ENCODE data around the gene TMEM232. TPM values are rescaled to one million over a fixed set of nuclear protein-coding genes. Genes with fewer than 3 reads are reported as not detected.

TMEM232 gene
- polyA plus RNA-seq, 1 donor (not counting 4 experiments of a cell fraction or from before 2014, with no cell fraction given), result 1.00 TPM

GRCh38 chr5:110458313-110458712, 268.2 kb downstream of the TMEM232 start:
- H3K27ac ChIP-seq (ENCODE audit: control insufficient read depth, insufficient read depth, low read length), result no peak overlapping the region
- H3K9ac ChIP-seq (ENCODE audit: control insufficient read depth, extremely low read depth, insufficient read depth, low read length), result no peak overlapping the region
- no peaks in the 10 kb centered on the region for H3K27me3 ChIP-seq (ENCODE audit: control insufficient read depth, extremely low read depth, insufficient read depth, low read length)
- H3K36me3 ChIP-seq (ENCODE audit: control insufficient read depth in 2 of 2, extremely low read depth in 1 of 2, insufficient read depth in 2 of 2, low read length in 2 of 2), result no peaks in the 10 kb centered on the region
- no peak overlapping the region for H3K4me2 ChIP-seq (ENCODE audit: control insufficient read depth, extremely low read depth, insufficient read depth, low read depth, low read length)
- H3K79me2 ChIP-seq (ENCODE audit: control insufficient read depth, insufficient read depth, low read length), result no peaks in the 10 kb centered on the region
- H3K4me1 ChIP-seq (ENCODE audit: control insufficient read depth, extremely low read depth, insufficient read depth, low read length), result no peaks in the 10 kb centered on the region
- H3K9me3 ChIP-seq (ENCODE audit: control insufficient read depth, low read depth, low read length), result no peaks in the 10 kb centered on the region
- no peak overlapping the region for H3K4me3 ChIP-seq (ENCODE audit: control insufficient read depth in 2 of 3, extremely low read depth in 1 of 3, insufficient read depth in 2 of 3, low read depth in 1 of 3, low read length in 3 of 3)
- FAIRE-seq (no peak), DNase-seq (ENCODE audit: low read depth, low spot score) (no peak)
- H4K20me1 ChIP-seq (ENCODE audit: control insufficient read depth, extremely low read depth, insufficient read depth, low read length), result no peaks in the 10 kb centered on the region
- dilution Hi-C loops (cut with MboI; ENCODE audit: extremely low pct_ligation_motif_present, low sequenced_read_pairs), result no loop called here
- no peaks in the 10 kb centered on the region for H3K9me1 ChIP-seq (ENCODE audit: control insufficient read depth, extremely low read depth, insufficient read depth, low read length)
- TF ChIP-seq, protein P1, sequence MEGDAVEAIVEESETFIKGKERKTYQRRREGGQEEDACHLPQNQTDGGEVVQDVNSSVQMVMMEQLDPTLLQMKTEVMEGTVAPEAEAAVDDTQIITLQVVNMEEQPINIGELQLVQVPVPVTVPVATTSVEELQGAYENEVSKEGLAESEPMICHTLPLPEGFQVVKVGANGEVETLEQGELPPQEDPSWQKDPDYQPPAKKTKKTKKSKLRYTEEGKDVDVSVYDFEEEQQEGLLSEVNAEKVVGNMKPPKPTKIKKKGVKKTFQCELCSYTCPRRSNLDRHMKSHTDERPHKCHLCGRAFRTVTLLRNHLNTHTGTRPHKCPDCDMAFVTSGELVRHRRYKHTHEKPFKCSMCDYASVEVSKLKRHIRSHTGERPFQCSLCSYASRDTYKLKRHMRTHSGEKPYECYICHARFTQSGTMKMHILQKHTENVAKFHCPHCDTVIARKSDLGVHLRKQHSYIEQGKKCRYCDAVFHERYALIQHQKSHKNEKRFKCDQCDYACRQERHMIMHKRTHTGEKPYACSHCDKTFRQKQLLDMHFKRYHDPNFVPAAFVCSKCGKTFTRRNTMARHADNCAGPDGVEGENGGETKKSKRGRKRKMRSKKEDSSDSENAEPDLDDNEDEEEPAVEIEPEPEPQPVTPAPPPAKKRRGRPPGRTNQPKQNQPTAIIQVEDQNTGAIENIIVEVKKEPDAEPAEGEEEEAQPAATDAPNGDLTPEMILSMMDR (optimal IDR thresholded peaks at IDR 0.05 in 1 of 3, IDR thresholded peaks at IDR 0.05 in 1 of 3, conservative IDR thresholded peaks at IDR 0.05 in 1 of 3; ENCODE audit: extremely low read depth in 1 of 3, insufficient read depth in 2 of 3, low read length in 3 of 3), result no peak
- TF ChIP-seq EZH2 (IDR thresholded peaks at IDR 0.05; ENCODE audit: low read length), result no peak
- no peak overlapping the region for H2AFZ ChIP-seq (ENCODE audit: control insufficient read depth, low read length)

- Histone ChIP-seq H3K9me1 (ENCODE audit: control insufficient read depth, extremely low read depth, insufficient read depth, low read length) (no peaks in the 10 kb centered on the region), H3K36me3 (ENCODE audit: control insufficient read depth in 2 of 2, extremely low read depth in 1 of 2, insufficient read depth in 2 of 2, low read length in 2 of 2) (no peaks in the 10 kb centered on the region), H3K4me1 (ENCODE audit: control insufficient read depth, extremely low read depth, insufficient read depth, low read length) (no peaks in the 10 kb centered on the region), H3K4me3 (ENCODE audit: control insufficient read depth in 2 of 3, extremely low read depth in 1 of 3, insufficient read depth in 2 of 3, low read depth in 1 of 3, low read length in 3 of 3) (no peak overlapping the region), H3K27ac (ENCODE audit: control insufficient read depth, insufficient read depth, low read length) (no peak overlapping the region), H3K9me3 (ENCODE audit: control insufficient read depth, low read depth, low read length) (no peaks in the 10 kb centered on the region), H3K9ac (ENCODE audit: control insufficient read depth, extremely low read depth, insufficient read depth, low read length) (no peak overlapping the region), H3K27me3 (ENCODE audit: control insufficient read depth, extremely low read depth, insufficient read depth, low read length) (peaks cover 4% of the 10 kb centered on the region), H3K4me2 (ENCODE audit: control insufficient read depth, extremely low read depth, insufficient read depth, low read depth, low read length) (no peak overlapping the region), H3K79me2 (ENCODE audit: control insufficient read depth, insufficient read depth, low read length) (no peaks in the 10 kb centered on the region), H2AFZ (ENCODE audit: control insufficient read depth, low read length) (no peak overlapping the region), H4K20me1 (ENCODE audit: control insufficient read depth, extremely low read depth, insufficient read depth, low read length) (no peaks in the 10 kb centered on the region)
- TF ChIP-seq, protein P1 (optimal IDR thresholded peaks at IDR 0.05 in 1 of 3, IDR thresholded peaks at IDR 0.05 in 1 of 3, conservative IDR thresholded peaks at IDR 0.05 in 1 of 3; ENCODE audit: extremely low read depth in 1 of 3, insufficient read depth in 2 of 3, low read length in 3 of 3), result no peak
- TF ChIP-seq EZH2 (IDR thresholded peaks at IDR 0.05; ENCODE audit: low read length), result no peak
- dilution Hi-C loops (cut with MboI; ENCODE audit: extremely low pct_ligation_motif_present, low sequenced_read_pairs), result no loop called here
- FAIRE-seq (no peak), DNase-seq (ENCODE audit: low read depth, low spot score) (no peak)
Measured at GRCh38 chr5:110442856-110443255, 283.6 kb downstream of the TMEM232 start.

Data from keratinocyte (primary cell).